Prostate gland (tissue), 2 donors: ENCODE results near the gene B9D2. TPM values are rescaled to one million over a fixed set of nuclear protein-coding genes. Genes with fewer than 3 reads are reported as not detected.
"Not testable (repeated sequence)": the region's sequence is repeated elsewhere in the genome, so short reads cannot be mapped to it uniquely, and the experiment has no call there.

Source experiments
- DNase-seq: peaks from one replicate; pipeline ENCODE4 v3.0.0-alpha.2; 2019; ENCODE audit warnings: low spot score
- H3K27ac ChIP-seq, 2 donors: fragments of 200-600 bp; sonication (generic); 2 replicates each; pipeline ENCODE4 v1.5.1; 2017 to 2019
- H3K27me3 ChIP-seq: fragments of 200-600 bp; sonication (generic); replicated peaks from 2 replicates; pipeline ENCODE4 v1.5.1; 2019; ENCODE audit not compliant: insufficient read depth
- H3K36me3 ChIP-seq, 2 donors: fragments of 200-600 bp; sonication (generic); 1 replicate in 1 of 2; 2 replicates in 1 of 2; pipeline versions ENCODE4 v1.5.1 to v1.8.1; 2017 to 2019
- H3K4me1 ChIP-seq: fragments of 200-600 bp; sonication (generic); replicated peaks from 2 replicates; pipeline ENCODE4 v1.5.1; 2019
- H3K4me3 ChIP-seq, 2 donors: fragments of 200-600 bp; sonication (generic); 2 replicates each; pipeline ENCODE4 v1.5.1; 2017 to 2019
- H3K9me3 ChIP-seq: fragments of 200-600 bp; sonication (generic); 2 replicates; pipeline ENCODE4 v1.5.1; 2017
- CTCF ChIP-seq, 4 experiments: fragments of 200-600 bp in 2 of 4; fragments of 450-650 bp in 2 of 4; sonication (generic) in 2 of 4; IDR thresholded peaks; 1 replicate in 3 of 4; 2 replicates in 1 of 4; pipeline ENCODE4 v1.5.1; 2016 to 2019; ENCODE audit warnings: antibody characterized with exemption in 4 of 4, mild to moderate bottlenecking in 2 of 4, moderate library complexity in 2 of 4
- POLR2A ChIP-seq: fragments of 450-650 bp; IDR thresholded peaks from one replicate; pipeline ENCODE4 v1.6.1; 2016; ENCODE audit warnings: antibody characterized with exemption, mild to moderate bottlenecking
- POLR2AphosphoS5 ChIP-seq: sonication (generic); formaldehyde crosslinking; IDR thresholded peaks from one replicate; pipeline ENCODE4 v1.6.1; 2017; ENCODE audit warnings: antibody characterized with exemption
- WGBS: methylation state at CpG from one replicate; pipeline ENCODE4 v1.1.5; 2018; 5-methylcytosine and 5-hydroxymethylcytosine counted together
- intact Hi-C: fragments of 100-400 bp; cut with DNase I; formaldehyde crosslinking; loops from one replicate; pipeline ENCODE4 v1.14.2; 2022
- total RNA-seq, 2 donors: library from RNA; depleted of rRNA; stranded (reverse); fragments of >200 nt; gene quantifications; one replicate each; pipeline ENCODE4 v1.1.0, GENCODE V29; 2016

Gene B9D2
- total RNA-seq, 2 donors from 2014 or later, result 10.7 to 17.1 TPM

GRCh38 chr19:41410336-41411054, 46.5 kb upstream of the B9D2 start:
- peaks cover 3 to 6% of the 10 kb centered on the region in 2 donors for H3K36me3 ChIP-seq
- H3K9me3 ChIP-seq, result no peaks in the 10 kb centered on the region
- no peak for TF ChIP-seq CTCF (IDR thresholded peaks at IDR 0.05)
- TF ChIP-seq POLR2A, result no peak
- TF ChIP-seq POLR2AphosphoS5, result no peak
- 81% methylated on average over 23 of the region's 23 CpGs for WGBS
- H3K4me1 ChIP-seq, result peaks cover 10% of the 10 kb centered on the region
- no peaks in the 10 kb centered on the region for H3K27me3 ChIP-seq
- peak overlapping the region in 1 of 2 donors; percentile 55 for H3K27ac ChIP-seq
- no peak overlapping the region for H3K4me3 ChIP-seq
- DNase-seq, result no peak
- intact Hi-C loops, result no loop called here

GRCh38 chr19:41409288-41409687, 45.3 kb upstream of the B9D2 start:
- peak overlapping the region; percentile 50 to 55 for H3K27ac ChIP-seq
- intact Hi-C loops, result no loop called here
- peak; percentile 76 for DNase-seq
- H3K4me3 ChIP-seq, result no peak overlapping the region
- peaks cover 0 to 6% of the 10 kb centered on the region in 2 donors for H3K36me3 ChIP-seq
- no peaks in the 10 kb centered on the region for H3K9me3 ChIP-seq
- WGBS, result 38% methylated on average over 4 of the region's 4 CpGs
- H3K4me1 ChIP-seq, result peaks cover 10% of the 10 kb centered on the region
- no peak for TF ChIP-seq CTCF (IDR thresholded peaks at IDR 0.05)
- peak; percentile 93 for TF ChIP-seq POLR2AphosphoS5
- H3K27me3 ChIP-seq, result no peaks in the 10 kb centered on the region

GRCh38 chr19:41408846-41409245, 44.9 kb upstream of the B9D2 start:
- 97% methylated on average over 5 of the region's 5 CpGs for WGBS
- intact Hi-C loops, H3K36me3 ChIP-seq, DNase-seq, H3K4me3 ChIP-seq, H3K27me3 ChIP-seq, H3K9me3 ChIP-seq: not testable (repeated sequence)
- Histone ChIP-seq H3K4me1 (peaks cover 10% of the 10 kb centered on the region), H3K27ac (peak overlapping the region; percentile 50 to 55)

- intact Hi-C loops, result no loop called here
- WGBS, result 62% methylated on average over 4 of the region's 4 CpGs
- TF ChIP-seq CTCF (IDR thresholded peaks at IDR 0.05), result no peak
- TF ChIP-seq POLR2A, result no peak
- no peak for TF ChIP-seq POLR2AphosphoS5
- Histone ChIP-seq H3K4me3 (no peak overlapping the region), H3K27me3 (no peaks in the 10 kb centered on the region), H3K27ac (no peak overlapping the region), H3K4me1 (peaks cover 10% of the 10 kb centered on the region), H3K36me3 (peaks cover 0 to 6% of the 10 kb centered on the region in 2 donors), H3K9me3 (no peaks in the 10 kb centered on the region)
- DNase-seq, result no peak
Measured at GRCh38 chr19:41408256-41408655, 44.3 kb upstream of the B9D2 start.

- peaks cover 0 to 6% of the 10 kb centered on the region in 2 donors for H3K36me3 ChIP-seq
- H3K27me3 ChIP-seq, result no peaks in the 10 kb centered on the region
- WGBS, result 54% methylated on average over 4 of the region's 4 CpGs
- H3K4me3 ChIP-seq, result no peak overlapping the region
- no peak overlapping the region for H3K27ac ChIP-seq
- intact Hi-C loops, result no loop called here
- no peaks in the 10 kb centered on the region for H3K9me3 ChIP-seq
- peaks cover 10% of the 10 kb centered on the region for H3K4me1 ChIP-seq
- DNase-seq, result no peak
- TF ChIP-seq POLR2A (no peak), POLR2AphosphoS5 (no peak), CTCF (IDR thresholded peaks at IDR 0.05) (no peak)
Measured at GRCh38 chr19:41407271-41407670, 43.3 kb upstream of the B9D2 start.
